GM21381 (cell line): ENCODE results near the gene SORBS1.

Source experiments
- ATAC-seq: cut with Tn5 transposase; IDR thresholded peaks from one replicate; pipeline ENCODE4 v1.9.1; 2021; ENCODE audit warnings: mild to moderate bottlenecking, moderate library complexity; ENCODE audit not compliant: unreplicated experiment

The SORBS1 gene

GRCh38 chr10:95330966-95331453 lies 230.2 kb downstream of the SORBS1 start:
- ATAC-seq, result no peak

GRCh38 chr10:95329296-95329695 lies 231.9 kb downstream of the SORBS1 start:
- no peak for ATAC-seq

- ATAC-seq, result no peak
Observed at GRCh38 chr10:95328013-95328412, 233.2 kb downstream of the SORBS1 start.

- ATAC-seq, result no peak
Observed at GRCh38 chr10:95327367-95327766, 233.8 kb downstream of the SORBS1 start.

GRCh38 chr10:95326396-95326795 lies 234.8 kb downstream of the SORBS1 start:
- no peak for ATAC-seq

GRCh38 chr10:95325863-95326262 lies 235.3 kb downstream of the SORBS1 start:
- no peak for ATAC-seq

GRCh38 chr10:95324436-95325268 lies 236.5 kb downstream of the SORBS1 start:
- ATAC-seq, result no peak

- no peak for ATAC-seq
Observed at GRCh38 chr10:95321554-95322301, 239.4 kb downstream of the SORBS1 start.

- no peak for ATAC-seq
Observed at GRCh38 chr10:95319239-95319638, 241.9 kb downstream of the SORBS1 start.

GRCh38 chr10:95315509-95315908 lies 245.7 kb downstream of the SORBS1 start:
- no peak for ATAC-seq

GRCh38 chr10:95314192-95314918 lies 246.8 kb downstream of the SORBS1 start:
- ATAC-seq, result no peak

- no peak for ATAC-seq
Observed at GRCh38 chr10:95312986-95313495, 248.1 kb downstream of the SORBS1 start.

- ATAC-seq, result no peak
Observed at GRCh38 chr10:95312257-95312656, 248.9 kb downstream of the SORBS1 start.

GRCh38 chr10:95309958-95310357 lies 251.2 kb downstream of the SORBS1 start:
- peak; percentile 55 for ATAC-seq

GRCh38 chr10:95308389-95309302 lies 252.5 kb downstream of the SORBS1 start:
- no peak for ATAC-seq

GRCh38 chr10:95306851-95307250 lies 254.3 kb downstream of the SORBS1 start:
- ATAC-seq, result no peak

GRCh38 chr10:95306318-95306650 lies 254.9 kb downstream of the SORBS1 start:
- ATAC-seq, result no peak

GRCh38 chr10:95305606-95306317 lies 255.4 kb downstream of the SORBS1 start:
- ATAC-seq, result no peak

GRCh38 chr10:95304976-95305375 lies 256.2 kb downstream of the SORBS1 start:
- no peak for ATAC-seq

GRCh38 chr10:95304463-95304862 lies 256.7 kb downstream of the SORBS1 start:
- ATAC-seq, result no peak
